NCI-H510A treated with DMSO at 0.1 percent for 48 hours (cell line): ENCODE measurements around the gene GALNT9.

Source experiments
- DNase-seq: peaks from one replicate; lab custom pipeline; 2025; lab: John Stamatoyannopoulos, UW

Gene GALNT9

GRCh38 chr12:132180648-132181546 lies 148.5 kb downstream of the GALNT9 start:
- no peak for DNase-seq

DNA sequence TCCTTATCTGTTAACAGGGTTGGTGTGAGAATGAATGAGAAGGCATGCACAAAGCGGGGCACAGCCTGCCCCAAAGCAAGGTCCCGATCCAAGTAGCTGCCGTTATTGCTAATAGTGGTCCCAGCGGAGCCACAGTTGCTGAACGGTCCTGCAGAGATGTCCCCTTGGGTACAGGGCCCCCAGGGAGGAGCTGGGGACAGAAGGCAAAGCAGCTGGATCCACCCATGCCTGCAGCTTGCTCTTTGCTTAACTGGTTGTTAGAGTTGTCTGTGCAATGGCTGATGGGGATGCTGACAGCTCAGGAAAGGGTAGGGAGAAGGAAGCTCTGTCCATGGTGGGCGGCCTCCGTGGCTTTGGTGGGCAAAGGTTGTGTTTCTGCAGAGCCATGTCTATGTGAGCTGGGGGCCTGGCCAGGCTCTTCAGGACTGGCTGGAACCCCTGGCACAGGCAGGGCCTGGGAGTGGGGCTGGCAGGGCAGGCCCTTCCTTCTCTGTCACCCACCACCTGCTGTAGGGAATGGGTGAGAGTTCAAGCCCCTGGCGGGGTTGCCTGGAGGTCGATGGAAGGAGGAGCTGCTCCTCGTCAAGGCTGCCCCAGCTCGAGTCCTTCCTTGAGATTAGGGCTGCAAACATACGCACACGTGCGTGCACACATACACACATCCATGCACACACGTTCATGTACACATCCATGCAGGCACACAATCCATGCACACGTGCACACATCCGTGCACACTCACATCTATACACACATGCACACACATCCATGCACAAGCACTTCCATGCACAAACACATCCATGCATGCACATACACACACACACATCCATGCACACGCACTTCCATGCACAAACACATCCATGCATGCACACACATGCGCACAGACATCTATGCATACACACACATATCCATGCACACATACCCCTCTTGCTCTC lies 149.7 kb downstream of the GALNT9 start:
- DNase-seq, result no peak

DNA sequence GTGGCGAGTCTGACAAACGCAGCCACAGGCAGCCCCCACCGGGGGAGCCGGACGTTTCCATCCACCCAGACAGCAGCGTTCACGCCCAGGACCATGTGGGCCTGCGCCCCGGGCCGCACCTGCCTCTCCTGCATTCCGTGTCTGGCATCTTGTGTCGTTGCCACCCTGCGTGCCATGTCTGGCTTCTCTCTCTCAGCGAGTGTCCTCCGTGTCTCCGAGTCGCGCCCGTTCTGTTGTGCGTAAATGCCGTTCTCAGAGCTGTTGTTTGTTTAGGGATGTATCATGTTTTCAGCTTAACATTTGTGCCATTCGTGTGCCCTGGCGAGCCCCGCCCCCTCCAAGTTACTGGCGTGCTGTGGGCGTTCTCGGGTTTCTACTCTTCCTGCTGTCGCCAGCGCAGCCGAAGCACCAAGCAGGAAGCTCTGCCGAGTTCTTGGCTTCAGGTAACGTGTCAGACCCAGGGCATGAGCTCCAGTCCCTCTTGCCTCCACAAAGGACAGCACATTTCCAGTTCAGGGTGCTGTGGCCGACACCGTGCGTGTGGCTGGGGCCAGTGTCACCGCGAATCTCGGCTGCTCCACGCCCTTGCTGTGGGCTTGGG lies 150.5 kb downstream of the GALNT9 start:
- peak; percentile 29 for DNase-seq

DNA sequence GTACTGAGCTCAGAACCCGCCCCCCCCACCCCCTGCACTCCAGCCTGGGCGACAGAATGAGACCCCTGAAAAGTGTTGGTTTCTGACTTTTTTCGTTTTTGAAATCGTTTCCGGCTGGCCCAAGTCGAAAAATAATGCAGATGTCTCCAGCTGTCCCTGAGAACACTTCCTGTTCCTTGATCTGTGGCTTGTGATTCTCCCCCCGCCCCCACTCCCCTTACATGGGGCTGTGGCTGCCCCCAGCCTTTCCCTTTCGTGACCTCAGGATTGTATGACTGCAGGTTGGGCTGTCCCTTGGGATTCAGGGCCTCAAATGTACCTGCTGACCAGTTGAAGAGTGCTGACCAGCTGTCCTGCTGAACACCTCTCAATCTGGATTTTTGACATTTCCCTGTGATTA lies 151.1 kb downstream of the GALNT9 start:
- no peak for DNase-seq

DNA sequence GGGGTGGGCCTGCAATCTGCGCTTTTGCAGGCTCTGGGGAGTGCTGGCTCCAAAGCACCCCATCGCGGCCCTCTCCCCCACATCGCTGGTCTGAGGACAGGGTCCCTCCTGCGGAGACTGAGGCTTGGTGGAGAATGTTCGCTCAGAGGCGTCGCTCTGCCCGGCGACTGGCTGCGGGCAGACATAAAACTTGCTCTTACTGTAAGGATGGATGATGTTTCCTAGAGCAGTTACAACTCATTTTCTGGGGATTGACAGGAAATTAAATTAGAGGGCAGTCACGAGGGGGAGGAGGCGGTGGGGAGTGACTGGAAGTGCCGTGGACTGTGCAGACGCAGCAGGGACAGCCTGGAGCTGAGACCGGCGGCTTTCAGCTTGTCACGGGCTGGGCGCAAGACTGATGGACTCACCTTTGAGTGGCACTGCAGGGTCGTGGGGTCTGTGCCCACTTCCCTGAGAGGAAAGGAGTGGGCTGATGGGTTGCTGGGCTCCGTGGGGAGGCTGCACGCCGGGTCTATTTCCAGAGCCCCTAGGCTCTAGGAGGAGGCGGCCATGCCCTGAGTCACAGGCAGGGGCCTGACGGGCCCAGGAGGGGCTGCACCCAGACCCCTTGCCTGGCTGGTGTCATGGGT lies 152.4 kb downstream of the GALNT9 start:
- DNase-seq, result no peak

GRCh38 chr12:132176385-132176919 lies 152.9 kb downstream of the GALNT9 start:
- DNase-seq, result no peak

- DNase-seq, result no peak
Measured at GRCh38 chr12:132175496-132176384, 153.6 kb downstream of the GALNT9 start.

- DNase-seq, result no peak
Measured at GRCh38 chr12:132174839-132175490, 154.4 kb downstream of the GALNT9 start.

- no peak for DNase-seq
Measured at GRCh38 chr12:132174015-132174838, 155.2 kb downstream of the GALNT9 start.

DNA sequence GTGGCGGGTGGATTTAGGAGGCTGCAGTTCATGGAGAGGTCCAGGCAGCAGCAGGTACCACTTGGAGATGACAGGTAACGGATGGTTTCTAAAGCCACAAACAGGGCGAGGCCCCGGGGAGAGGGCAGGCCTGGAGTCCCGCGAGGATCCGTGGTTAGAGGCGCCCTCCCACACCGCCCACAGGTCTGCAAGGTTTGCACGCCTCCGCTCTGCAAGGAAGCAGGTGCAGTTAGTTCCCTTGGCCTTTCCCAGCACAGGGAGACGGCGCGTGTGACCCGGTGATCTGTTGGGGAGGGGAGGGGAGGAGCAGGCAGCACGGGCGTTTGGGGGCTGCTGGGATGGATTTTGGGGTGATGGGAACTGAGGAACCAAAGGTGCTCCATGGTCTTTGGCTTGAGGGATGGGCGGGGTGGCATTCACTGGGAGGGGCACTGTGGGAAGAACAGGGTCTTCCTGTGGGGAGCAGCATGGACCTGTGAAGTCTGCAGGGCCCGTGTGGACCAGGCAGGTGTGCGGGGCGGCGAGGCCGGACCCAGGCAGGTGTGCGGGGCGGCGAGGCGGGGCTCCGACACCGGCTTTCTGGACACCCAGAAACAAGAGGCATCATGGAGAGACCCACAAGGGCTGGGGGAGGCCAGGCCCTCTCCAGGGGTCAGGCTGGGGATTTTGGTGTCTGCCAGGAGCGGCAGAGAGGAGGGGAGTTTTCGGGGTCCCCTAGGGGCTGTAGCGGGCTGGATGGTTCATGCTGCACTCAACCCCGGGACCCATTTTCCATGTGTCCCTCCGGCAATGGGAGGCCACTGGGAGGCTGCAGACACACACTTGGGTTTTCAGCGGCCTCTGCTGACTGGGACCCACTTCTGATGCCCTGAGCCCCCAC lies 156.0 kb downstream of the GALNT9 start:
- no peak for DNase-seq

GRCh38 chr12:132172619-132173018 lies 156.8 kb downstream of the GALNT9 start:
- DNase-seq, result no peak

- DNase-seq, result no peak
Measured at GRCh38 chr12:132171968-132172521, 157.3 kb downstream of the GALNT9 start.

DNA sequence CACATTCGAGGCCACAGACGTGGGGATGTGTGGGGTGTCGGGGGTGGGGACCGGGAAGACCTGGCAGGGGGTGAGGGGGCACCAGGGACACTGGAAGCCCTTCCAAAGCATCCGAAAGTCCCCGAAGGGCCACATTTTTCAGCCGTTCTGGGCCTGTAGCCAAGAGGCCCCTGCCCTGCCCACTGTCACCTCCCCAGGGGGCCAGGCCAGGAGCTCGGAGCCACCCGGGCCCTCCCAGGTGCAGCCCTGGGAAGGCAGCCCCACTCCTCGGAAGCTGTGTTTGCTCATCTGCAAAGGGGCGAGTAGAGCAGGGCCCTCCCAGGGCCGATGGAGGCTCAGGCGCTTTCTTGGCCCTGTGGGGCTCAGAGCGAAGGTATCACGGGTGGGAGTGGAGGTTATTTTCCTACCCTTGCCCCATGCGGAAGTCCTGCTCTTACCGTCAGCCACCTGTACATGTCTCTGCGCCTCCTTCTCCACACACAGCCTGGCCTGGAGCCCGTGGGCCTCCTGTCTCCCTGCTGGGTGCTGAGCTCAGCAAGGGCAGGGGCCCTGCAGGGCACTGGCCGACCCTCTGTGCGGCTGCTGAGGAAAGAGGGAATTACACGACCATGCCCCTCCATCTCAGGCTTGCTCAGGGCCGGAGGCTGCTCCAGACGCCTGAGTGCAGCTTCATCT lies 158.0 kb downstream of the GALNT9 start:
- DNase-seq, result no peak

DNA sequence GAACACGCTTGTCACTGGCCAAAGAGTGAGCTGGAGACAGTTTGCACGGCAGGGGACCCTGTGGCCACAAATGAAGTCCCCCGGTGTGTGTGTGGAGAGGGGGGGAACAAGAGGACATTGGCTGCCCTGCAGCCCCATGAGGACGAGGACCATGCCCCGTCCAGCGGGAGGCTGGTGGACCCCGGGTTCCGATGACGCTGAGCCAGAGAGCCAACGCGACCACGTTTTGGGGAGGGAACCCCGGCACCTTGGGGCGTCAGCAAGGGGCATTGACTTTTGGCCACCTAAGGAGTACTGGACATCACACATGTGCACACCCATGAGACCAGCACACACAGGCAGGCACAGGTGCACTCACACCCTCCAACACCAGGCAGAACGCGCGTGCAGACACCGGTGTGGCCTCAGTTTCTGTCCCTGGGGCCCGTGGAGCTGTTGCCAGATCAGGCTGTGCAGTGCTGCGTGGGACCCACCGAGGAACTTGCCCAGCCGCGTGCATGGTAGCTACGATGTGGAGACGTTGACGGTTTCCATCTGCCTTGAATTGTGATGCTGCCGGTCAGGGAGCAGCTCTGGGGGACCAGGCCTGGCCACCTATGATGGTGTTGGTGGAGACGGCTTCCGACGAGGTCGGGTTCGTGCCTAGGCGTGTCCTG lies 158.6 kb downstream of the GALNT9 start:
- DNase-seq, result no peak

GRCh38 chr12:132170094-132170636 lies 159.2 kb downstream of the GALNT9 start:
- DNase-seq, result no peak

- DNase-seq, result no peak
Measured at GRCh38 chr12:132169376-132169775, 160.0 kb downstream of the GALNT9 start.
